Measurements from ENCODE around the gene NPAS3.

Gene NPAS3

DNA sequence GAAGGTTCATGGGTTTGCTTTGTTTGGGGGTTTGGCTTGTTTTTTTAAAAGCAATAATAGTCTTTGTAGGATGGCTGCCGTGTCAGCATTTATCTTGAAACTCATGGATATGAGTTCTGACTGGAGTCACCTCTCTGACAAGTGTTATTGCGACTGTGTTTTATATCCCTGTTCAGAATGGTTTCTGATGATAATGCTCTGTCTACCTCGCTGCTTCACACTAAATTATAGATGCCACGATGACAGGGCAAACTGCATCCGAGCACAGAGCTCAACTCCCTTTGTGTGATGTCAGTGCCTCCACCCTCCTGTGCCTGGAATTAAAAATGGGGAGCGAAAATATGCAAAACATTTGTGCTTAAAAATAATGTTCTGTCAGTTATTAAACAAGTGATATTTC is 761.4 kb downstream of the NPAS3 start:
- TF ChIP-seq, protein P1, sequence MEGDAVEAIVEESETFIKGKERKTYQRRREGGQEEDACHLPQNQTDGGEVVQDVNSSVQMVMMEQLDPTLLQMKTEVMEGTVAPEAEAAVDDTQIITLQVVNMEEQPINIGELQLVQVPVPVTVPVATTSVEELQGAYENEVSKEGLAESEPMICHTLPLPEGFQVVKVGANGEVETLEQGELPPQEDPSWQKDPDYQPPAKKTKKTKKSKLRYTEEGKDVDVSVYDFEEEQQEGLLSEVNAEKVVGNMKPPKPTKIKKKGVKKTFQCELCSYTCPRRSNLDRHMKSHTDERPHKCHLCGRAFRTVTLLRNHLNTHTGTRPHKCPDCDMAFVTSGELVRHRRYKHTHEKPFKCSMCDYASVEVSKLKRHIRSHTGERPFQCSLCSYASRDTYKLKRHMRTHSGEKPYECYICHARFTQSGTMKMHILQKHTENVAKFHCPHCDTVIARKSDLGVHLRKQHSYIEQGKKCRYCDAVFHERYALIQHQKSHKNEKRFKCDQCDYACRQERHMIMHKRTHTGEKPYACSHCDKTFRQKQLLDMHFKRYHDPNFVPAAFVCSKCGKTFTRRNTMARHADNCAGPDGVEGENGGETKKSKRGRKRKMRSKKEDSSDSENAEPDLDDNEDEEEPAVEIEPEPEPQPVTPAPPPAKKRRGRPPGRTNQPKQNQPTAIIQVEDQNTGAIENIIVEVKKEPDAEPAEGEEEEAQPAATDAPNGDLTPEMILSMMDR (IDR thresholded peaks at IDR 0.05; ENCODE audit: control extremely low read depth, extremely low read depth, low read depth, missing control alignments) = no peak
- ChIA-PET POLR2A (no interaction called here), CTCF (interaction anchor here (1.4 kb wide), 1 partner anchor 17 kb away, joined by 4 read pairs; no protein-coding TSS in a partner anchor)
- DNase-seq (ENCODE audit: extremely low spot score) = no peak

DNA sequence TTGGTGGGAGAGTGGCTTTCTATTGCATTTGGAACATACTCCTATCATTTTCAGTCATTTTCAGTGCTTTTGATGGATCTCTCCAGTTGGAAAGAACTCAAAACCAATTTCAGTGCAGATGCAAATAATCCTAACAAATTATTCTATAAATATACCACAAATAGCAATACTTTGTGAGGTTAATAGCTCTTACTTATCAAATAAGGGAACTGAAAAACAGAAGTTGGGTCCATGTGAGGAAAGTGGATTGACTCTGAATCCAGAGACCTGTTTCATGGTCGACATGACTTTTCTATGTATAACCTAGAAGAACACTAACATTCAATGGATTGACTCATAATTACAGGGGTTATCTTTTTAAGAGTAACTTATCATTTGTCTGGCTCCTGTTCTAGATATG is 763.6 kb downstream of the NPAS3 start:
- ChIA-PET CTCF (no interaction called here), POLR2A (no interaction called here)
- DNase-seq (ENCODE audit: extremely low spot score) = no peak
- TF ChIP-seq, protein P1 (IDR thresholded peaks at IDR 0.05; ENCODE audit: control extremely low read depth, extremely low read depth, low read depth, missing control alignments) = no peak

DNA sequence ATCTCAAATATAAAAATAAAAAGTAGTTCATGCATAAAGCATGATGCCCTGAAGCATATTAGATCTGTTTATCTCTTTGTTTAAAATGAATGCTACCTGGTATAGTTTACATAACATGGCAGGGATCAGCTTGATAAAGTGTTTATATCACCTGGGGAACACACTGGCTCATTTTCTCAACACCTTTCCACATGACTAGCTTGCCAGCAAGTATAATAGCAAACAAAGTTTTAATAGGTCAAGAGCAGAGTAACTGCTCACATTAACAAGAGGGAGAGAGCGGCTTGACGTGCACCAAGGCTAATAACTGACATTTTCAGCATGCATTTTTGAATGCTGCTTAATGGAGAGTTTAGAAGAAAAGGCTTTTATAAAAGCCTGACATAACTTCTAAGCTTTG is 765.8 kb downstream of the NPAS3 start:
- CTCF ChIA-PET = interaction anchor here (0.9 kb wide), 1 partner anchor 89 kb away, joined by 3 read pairs; no protein-coding TSS in a partner anchor
- POLR2A ChIA-PET = no interaction called here

DNA sequence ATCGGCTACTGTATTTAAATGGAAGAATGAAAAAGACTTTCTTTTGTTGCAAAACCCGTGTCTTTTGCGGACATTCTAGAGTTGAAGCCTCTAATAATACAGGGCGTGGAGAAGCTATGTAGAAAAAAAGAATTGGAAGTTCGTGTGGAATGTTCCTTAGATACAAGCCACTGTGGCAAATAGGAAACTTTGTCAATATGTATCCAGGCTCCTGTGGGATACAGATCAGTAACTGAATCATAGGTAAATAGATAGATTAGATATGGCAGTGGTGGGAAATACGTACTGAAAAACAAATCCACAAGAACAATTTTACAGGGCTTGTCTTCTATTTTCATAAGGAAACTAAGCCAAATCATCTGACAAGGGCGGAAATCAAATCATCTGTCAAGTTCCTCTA is 766.8 kb downstream of the NPAS3 start:
- ChIA-PET POLR2A (no interaction called here), CTCF (interaction anchor here (0.9 kb wide), 1 partner anchor 88 kb away, joined by 3 read pairs; no protein-coding TSS in a partner anchor)
- DNase-seq (ENCODE audit: extremely low spot score) = no peak
- TF ChIP-seq, protein P1 (IDR thresholded peaks at IDR 0.05; ENCODE audit: control extremely low read depth, extremely low read depth, low read depth, missing control alignments) = no peak

More for the DNA sequence above, 765.8 kb downstream of the NPAS3 start:
- no peak for DNase-seq (ENCODE audit: extremely low spot score)
- TF ChIP-seq, protein P1 (IDR thresholded peaks at IDR 0.05; ENCODE audit: control extremely low read depth, extremely low read depth, low read depth, missing control alignments) = no peak

DNA sequence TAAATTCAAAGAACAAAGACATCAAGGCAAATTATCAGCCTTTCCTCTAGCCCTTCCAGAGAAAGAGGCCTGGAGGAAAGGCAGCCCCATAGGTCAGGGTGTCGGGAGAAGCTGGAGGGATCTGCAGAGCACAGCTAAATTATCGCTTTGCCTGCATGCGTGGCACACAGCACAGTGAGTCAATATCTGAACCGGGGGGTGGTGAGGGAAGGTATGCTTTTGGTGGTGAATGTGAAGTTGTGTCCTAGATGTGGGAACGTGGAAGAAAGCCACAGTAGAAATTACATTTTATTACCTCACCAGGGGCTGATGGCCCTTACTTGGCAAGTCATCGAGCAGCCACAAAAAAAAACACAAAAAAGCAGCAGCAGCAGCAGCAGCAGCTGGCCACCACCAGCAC is 769.0 kb downstream of the NPAS3 start:
- CTCF ChIA-PET = no interaction called here
- POLR2A ChIA-PET = no interaction called here
- DNase-seq (ENCODE audit: extremely low spot score) = no peak

DNA sequence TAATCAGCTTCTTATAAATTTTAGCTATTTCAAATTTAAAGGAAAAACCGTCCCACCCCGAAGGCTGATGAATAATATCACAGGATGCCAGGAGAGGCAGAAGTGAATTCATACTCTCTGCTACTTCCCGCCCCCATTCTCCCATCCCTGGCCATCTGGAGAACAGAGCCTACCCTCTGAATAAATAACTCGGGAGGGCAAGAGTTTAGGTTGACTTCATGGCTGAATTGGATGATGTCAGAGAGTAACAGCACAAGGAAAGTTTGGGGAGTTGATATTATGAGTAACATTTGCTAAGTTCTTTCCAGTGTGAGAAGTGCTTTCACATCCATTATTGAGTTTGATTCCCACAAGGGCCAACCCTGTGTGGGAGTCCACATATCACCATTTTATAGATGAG is 770.6 kb downstream of the NPAS3 start:
- ChIA-PET CTCF (no interaction called here), POLR2A (no interaction called here)
- DNase-seq (ENCODE audit: extremely low spot score) = no peak
- TF ChIP-seq, protein P1 (IDR thresholded peaks at IDR 0.05; ENCODE audit: control extremely low read depth, extremely low read depth, low read depth, missing control alignments) = no peak

More for the DNA sequence above, 769.0 kb downstream of the NPAS3 start:
- TF ChIP-seq, protein P1 (IDR thresholded peaks at IDR 0.05; ENCODE audit: control extremely low read depth, extremely low read depth, low read depth, missing control alignments) = no peak

DNA sequence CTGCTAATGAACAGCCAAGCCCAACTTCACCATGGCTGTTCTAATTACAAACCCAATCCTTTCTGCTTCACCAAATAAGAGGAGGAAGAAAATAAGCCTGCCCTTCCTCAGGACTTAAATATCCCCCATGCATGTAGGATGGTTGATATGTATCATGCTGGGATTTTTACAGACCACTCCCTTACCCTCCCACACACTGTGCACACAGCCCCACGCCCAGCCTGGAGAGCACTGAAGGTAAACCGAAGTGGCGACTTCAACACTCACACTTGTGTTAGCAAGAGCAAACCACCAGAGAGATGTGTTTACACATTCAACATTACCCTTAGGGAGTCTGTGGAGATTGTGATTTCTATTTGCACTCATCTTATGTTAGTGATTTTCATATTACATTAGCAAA is 771.0 kb downstream of the NPAS3 start:
- CTCF ChIA-PET = no interaction called here
- no peak for DNase-seq (ENCODE audit: extremely low spot score)
- TF ChIP-seq, protein P1 (IDR thresholded peaks at IDR 0.05; ENCODE audit: control extremely low read depth, extremely low read depth, low read depth, missing control alignments) = no peak
- POLR2A ChIA-PET = no interaction called here
